DMS114 treated with DMSO at 0.1 percent for 48 hours (cell line): ENCODE measurements around the gene PRDX5.
"Not testable (repeated sequence)": the region's sequence is repeated elsewhere in the genome, so short reads cannot be mapped to it uniquely, and the experiment has no call there.

Experiments used
- DNase-seq: peaks from one replicate; lab custom pipeline; 2025; ENCODE audit not compliant: unreplicated experiment; lab: John Stamatoyannopoulos, UW

The PRDX5 gene

DNA sequence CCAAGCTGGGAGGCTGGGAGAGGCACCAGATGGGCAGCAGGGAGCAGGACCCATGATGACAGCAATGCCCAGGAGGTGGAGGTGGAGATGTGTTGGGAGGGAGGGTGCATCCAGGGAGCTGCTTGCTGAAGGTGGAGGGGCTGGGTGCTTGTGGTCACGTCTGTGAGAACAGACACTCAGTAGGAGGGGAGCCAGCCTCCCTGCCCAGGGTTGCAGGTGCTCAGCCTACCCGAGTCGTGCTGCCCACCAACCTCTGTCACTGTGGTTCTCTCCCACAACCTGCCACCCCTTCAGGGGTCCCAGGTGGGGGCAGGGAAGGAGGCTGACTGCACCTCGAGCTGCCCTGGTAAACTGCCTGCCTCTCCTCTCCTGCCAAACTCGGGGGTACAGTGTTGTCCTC is 5.5 kb downstream of the PRDX5 start:
- no peak for DNase-seq

DNA sequence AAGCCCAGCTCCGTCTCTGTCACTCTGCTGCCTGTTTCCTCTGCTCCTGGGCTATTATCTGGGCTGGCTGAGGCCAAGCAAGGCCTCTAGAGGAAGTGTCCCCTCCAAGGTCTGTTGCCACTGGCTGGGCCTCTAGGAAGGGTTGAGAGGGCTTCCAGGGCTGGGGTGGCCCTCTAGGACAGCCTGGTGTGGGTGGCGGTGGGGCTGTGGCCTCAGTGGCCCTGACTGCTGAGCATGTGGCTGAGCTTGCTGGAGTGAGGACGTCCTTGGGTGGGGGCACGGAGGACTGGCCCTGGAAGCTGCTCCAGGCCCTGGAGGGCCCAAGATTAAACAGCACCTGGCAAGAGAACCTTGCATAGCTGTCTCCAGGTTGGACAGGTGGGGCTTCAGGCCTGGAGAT is 6.1 kb downstream of the PRDX5 start:
- not testable (repeated sequence) for DNase-seq

GRCh38 chr11:64324692-64325469 is 7.0 kb downstream of the PRDX5 start:
- DNase-seq, result no peak

DNA sequence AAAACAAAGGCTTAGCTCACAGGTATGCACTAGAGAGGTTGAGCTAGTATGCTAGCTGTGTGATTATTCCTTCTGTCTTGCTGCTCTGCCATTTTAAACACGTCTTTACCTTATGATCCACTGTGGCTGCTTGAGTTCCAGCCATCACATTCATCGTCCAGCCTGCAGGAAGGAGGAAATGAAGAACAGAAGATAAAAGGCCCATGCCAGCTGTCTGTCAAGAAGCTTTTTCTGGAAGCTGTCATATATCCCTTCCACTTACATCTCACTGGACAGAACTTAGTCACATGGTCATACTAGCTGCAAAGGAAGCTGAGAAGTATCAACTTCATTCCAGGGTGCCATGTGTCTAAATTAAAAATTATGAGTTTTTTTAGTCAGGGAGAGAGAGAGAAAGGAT is 9.5 kb downstream of the PRDX5 start:
- DNase-seq, result no peak

DNA sequence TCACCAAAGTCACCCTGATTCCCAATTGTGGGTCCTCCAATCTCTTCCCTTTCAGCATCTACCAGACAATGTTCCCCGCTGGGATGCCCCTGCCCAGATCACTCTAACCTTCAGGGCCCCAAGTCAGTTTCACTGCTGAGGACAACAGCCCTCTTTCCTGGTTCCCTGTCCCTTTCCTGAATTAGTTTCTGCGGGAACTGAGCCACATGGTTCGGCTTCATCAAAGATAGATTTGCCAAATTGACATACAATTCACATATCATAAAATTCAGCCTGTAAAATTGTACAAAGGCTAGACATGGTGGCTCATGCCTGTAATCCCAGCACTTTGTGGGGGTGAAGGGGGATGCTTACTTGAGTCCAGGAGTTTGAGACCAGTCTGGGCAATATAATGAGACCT is 10.1 kb downstream of the PRDX5 start:
- no peak for DNase-seq

GRCh38 chr11:64330888-64331287 is 13.0 kb downstream of the PRDX5 start:
- DNase-seq, result no peak

DNA sequence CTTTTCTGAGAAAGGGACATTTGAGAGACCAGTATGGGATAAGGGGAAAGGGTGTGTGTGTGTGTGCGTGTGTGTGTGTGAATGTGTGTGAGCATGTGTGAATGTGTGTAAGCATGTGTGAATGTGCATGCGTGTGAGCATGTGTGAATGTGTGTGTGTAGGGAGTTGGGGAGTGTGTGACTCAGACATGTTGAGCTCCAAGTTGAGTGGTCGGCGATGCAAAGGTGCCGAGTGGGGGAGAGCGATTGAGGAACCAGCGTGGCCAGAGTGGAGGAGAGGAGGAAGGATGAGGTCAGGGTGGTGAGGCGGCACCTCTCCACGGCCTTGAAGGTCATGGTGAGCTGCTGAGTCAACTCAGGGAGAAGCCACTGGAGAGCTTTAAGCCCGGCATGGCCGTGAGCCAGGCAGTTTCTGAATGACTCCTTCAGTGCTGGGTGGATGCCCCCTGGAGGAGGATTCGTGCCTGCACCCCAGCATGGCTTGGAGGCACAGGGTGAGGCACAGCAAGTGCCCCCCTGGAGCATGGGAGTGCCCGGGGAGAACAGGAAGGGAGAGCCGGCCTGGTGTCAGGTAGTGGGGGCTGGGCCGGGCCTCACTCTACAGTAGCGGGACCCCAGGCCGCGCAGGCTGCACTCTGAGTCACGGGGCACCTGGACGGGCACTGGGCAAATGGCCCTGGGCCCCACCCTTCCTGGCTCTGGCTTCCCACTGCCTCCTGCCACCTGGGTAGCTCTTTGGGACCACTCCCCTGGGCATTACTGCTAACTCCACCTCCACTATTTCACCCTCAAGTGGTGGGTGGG is 13.8 kb downstream of the PRDX5 start:
- no peak for DNase-seq

DNA sequence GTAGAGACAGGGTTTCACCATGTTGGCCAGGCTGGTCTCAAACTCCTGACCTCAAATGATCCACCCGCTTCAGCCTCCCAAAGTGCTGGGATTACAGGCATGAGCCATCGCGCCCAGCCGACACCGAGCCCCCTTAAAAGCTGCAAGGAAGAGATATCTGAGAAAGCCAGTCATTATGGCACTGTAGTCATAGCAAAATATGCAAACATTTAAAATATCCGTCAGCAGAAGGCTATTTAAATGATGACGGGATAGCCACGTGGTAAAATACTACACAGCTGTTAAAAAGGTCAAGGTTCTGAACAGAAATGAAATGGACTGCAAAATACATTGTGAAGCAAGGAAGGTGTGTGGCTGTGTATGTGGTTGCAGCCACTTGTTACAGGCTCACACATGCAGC is 15.6 kb downstream of the PRDX5 start:
- DNase-seq, result no peak

DNA sequence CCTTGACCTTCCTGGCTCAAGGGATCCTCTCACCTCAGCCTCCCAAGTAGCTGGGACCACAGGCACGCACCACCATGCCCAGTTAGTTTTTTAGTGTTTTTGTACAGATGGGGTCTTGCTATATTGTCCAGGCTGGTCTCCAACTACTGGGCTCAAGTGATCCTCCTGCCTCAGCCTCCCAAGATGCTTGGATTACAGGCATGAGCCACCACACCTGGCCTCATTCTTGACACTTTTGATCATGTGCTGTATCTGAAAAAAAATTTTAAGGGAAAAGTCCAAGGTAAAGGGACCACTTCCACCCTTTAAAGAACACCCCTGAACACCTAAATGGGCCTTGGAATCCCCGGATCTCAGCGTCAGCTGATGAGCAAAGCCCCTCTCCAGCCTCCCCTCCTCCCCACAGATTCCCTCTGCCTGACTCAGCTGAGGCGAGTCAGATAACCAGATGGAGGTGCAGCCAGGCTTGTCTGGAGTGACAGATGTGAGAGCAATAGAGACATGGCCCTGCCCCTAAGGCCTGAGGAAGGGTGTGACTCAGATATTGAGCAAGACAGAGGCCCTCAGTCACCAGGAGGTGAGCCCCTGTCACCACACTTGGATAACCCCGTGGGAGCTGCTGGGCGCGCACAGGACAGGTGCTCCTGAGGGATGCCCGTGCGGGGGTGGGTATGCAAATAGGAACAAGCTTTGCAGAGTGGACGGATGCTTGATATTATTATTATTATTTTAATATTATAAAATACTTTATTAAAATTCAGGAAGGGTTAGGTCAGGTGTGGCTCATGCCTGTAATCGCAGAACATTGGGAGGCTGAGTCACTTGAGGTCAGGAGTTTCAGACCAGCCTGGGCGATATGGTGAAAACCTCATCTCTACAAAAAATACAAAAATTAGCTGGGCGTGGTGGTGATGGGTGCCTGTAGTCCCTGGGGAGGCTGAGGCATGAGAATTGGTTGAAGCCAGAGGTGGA is 17.1 kb downstream of the PRDX5 start:
- no peak for DNase-seq

GRCh38 chr11:64337538-64338249 is 19.8 kb downstream of the PRDX5 start:
- no peak for DNase-seq

DNA sequence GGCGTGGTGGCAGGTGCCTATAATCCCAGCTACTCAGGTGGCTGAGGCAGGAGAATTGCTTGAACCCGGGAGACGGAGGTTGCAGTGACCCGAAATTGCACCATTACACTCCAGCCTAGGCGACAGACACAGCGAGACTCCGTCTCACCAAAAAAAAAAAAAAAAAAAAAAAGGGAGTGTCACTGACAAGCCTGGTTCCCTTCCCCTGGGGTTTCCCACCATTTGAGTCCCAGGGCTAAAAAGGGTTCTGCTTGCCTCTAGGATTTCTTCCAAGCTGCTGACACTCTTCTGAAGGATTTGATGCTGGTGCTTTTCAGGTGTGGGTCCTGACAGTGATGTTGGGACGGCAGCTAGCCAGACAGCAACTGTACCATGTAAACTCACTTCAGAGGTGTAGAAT is 20.8 kb downstream of the PRDX5 start:
- no peak for DNase-seq

- DNase-seq, result no peak
Observed at GRCh38 chr11:64339286-64339685, 21.4 kb downstream of the PRDX5 start.

DNA sequence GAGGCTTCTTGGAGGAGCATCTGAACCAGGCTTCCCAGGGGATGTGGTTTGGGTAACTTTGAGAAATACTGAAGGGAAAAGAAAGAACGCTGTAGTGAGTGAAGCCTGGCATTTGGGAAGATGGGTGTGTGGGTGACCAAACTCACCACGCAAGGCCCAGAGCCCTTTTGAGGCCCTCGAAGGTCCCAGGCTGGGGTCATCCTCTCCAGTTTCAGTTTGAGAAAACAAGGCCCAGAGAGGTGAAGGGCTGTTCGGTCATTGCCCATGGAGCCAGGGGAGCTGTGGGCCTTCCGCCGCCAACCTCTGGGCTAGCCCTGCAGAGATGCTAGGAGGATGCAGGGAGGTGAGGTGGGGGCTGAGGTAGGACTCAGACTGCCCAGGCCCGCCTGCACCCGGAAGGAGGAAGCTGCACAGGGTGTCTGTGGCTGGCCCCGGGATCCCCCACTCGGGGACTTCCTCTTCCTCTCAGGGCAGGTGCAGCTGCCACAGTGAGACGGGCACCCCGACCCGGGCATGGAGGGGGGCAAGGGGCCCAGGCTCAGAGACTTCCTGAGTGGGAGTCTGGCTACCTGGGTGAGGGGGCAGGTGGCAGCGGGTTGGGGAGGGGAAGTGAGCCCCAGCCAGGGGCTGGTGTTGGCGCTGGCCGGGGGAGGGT is 22.0 kb downstream of the PRDX5 start, which contains the start of gene CCDC88B:
Gene CCDC88B (plus strand): TSS at position 451 of the 655 bp plus-strand sequence. CDS start 63 bp downstream, at position 514.
- DNase-seq, result no peak

- DNase-seq, result no peak
Observed at GRCh38 chr11:64340671-64341335, 22.9 kb downstream of the PRDX5 start.

DNA sequence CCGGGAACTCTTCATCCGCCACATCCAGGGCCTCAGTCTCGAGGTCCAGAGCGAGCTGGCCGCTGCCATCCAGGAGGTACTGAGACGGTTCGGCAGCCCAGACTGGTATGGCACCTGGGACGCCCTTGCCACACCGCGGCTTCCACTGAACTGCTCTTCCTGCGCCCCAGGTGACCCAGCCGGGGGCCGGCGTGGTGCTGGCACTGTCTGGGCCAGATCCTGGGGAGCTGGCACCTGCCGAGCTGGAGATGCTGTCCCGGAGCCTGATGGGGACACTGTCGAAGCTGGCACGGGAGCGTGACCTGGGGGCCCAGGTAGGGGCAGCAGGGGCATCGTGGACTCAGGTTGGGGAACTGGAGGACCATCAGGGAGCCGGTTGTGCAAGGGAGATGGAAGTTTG is 23.5 kb downstream of the PRDX5 start:
- no peak for DNase-seq

DNA sequence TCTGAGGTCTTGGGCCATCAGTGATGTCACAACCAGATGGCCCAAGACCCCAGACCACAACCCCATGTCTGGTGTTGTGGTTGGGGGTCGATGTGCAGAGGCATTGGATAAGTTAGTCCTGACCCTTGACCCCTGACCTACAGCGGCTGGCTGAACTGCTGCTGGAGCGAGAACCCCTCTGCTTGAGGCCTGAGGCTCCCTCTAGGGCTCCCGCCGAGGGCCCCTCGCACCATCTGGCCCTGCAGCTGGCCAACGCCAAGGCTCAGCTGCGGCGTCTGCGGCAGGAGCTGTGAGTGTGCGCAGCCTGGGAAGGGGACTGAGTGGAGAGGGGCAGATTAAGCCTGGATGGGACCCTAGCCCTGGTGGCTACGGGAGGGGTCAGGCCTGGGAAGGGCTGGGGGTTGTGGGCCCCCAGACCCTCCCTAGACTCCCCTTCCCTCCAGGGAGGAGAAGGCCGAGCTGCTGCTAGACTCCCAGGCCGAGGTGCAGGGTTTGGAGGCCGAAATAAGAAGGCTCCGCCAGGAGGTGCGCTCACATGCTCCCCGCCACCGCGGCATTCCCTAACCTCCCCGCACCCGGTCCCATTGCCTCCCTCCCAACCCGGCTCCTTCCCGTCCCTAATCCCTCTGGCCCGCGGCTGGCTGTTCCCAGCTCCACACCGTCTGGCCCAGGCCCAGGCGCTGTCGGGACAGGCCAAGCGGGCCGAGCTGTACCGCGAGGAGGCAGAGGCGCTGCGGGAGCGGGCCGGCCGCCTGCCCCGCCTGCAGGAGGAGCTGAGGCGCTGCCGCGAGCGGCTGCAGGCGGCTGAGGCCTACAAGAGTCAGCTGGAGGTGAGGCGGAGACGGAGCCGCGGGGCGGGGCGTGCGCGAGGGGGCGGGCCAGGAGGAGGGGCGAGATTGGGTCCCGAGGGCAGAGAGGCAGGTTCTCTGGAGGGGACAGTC is 24.2 kb downstream of the PRDX5 start:
- peak; percentile 62 for DNase-seq

- DNase-seq, result no peak
Observed at GRCh38 chr11:64342869-64343745, 25.2 kb downstream of the PRDX5 start.
